CD14-positive monocyte (primary cell): ENCODE measurements around the gene DKK1. TPM values are rescaled to one million over a fixed set of nuclear protein-coding genes. Genes with fewer than 3 reads are reported as not detected.

Source experiments
- DNase-seq, 3 donors: peaks; one replicate each; pipeline ENCODE4 v3.0.0-alpha.2; 2011 to 2022
- H2AFZ ChIP-seq: 2 replicates; pipeline ENCODE4 v1.6.0; 2012; ENCODE audit warnings: mild to moderate bottlenecking, low read depth, low read length, inconsistent platforms; ENCODE audit not compliant: insufficient read depth, poor library complexity, severe bottlenecking
- H3K27ac ChIP-seq, 2 donors: 1 replicate in 1 of 2; 2 replicates in 1 of 2; pipeline ENCODE4 v1.5.1; 2012 to 2013; ENCODE audit warnings: low read length in 2 of 2, control low read depth in 1 of 2, inconsistent platforms in 1 of 2, low read depth in 1 of 2, mild to moderate bottlenecking in 1 of 2
- H3K27me3 ChIP-seq, 2 donors: one replicate each; pipeline versions ENCODE4 v1.6.0 to v1.6.1; 2011 to 2013; ENCODE audit warnings: low read length in 2 of 2; ENCODE audit not compliant: control insufficient read depth in 2 of 2, insufficient read depth in 2 of 2
- H3K36me3 ChIP-seq, 2 donors: replicated peaks in 1 of 2; 1 replicate in 1 of 2; 2 replicates in 1 of 2; pipeline versions ENCODE4 v1.5.1 to v1.6.1; 2012 to 2013; ENCODE audit warnings: low read length in 2 of 2, control low read depth in 1 of 2, inconsistent platforms in 1 of 2, mild to moderate bottlenecking in 1 of 2; ENCODE audit not compliant: insufficient read depth in 2 of 2, control insufficient read depth in 1 of 2
- H3K4me1 ChIP-seq, 2 donors: 1 replicate in 1 of 2; 2 replicates in 1 of 2; pipeline versions ENCODE4 v1.5.1 to v1.6.1; 2012 to 2013; ENCODE audit warnings: low read length in 2 of 2, control low read depth in 1 of 2, inconsistent platforms in 1 of 2, mild to moderate bottlenecking in 1 of 2, moderate library complexity in 1 of 2; ENCODE audit not compliant: insufficient read depth in 2 of 2, control insufficient read depth in 1 of 2
- H3K4me2 ChIP-seq: replicated peaks from 2 replicates; pipeline ENCODE3; 2012; ENCODE audit warnings: low read length, moderate library complexity, mild to moderate bottlenecking; ENCODE audit not compliant: poor library complexity, severe bottlenecking; ENCODE audit errors: extremely low read depth
- H3K4me3 ChIP-seq, 3 experiments: fragments of 200-600 bp in 1 of 3; sonication (generic) in 1 of 3; replicated peaks in 1 of 3; 1 replicate in 2 of 3; 2 replicates in 1 of 3; pipeline ENCODE4 v1.5.1; 2011 to 2013; ENCODE audit warnings: low read length in 3 of 3, mild to moderate bottlenecking in 3 of 3, control low read depth in 2 of 3, low read depth in 2 of 3, inconsistent platforms in 1 of 3, moderate library complexity in 1 of 3
- H3K79me2 ChIP-seq: 2 replicates; pipeline ENCODE4 v1.6.0; 2012; ENCODE audit warnings: mild to moderate bottlenecking, control low read depth, inconsistent platforms, low read length, moderate library complexity; ENCODE audit not compliant: insufficient read depth
- H3K9ac ChIP-seq: 2 replicates; pipeline ENCODE4 v1.6.0; 2017; ENCODE audit warnings: low read length, mild to moderate bottlenecking; ENCODE audit not compliant: insufficient read depth, poor library complexity, severe bottlenecking
- H3K9me3 ChIP-seq, 2 donors: replicated peaks in 1 of 2; 1 replicate in 1 of 2; 2 replicates in 1 of 2; pipeline versions ENCODE4 v1.5.1 to v1.6.1; 2012 to 2013; ENCODE audit warnings: low read length in 2 of 2, control low read depth in 1 of 2; ENCODE audit not compliant: control insufficient read depth in 1 of 2, insufficient read depth in 1 of 2
- H4K20me1 ChIP-seq: 2 replicates; pipeline ENCODE4 v1.6.0; 2012; ENCODE audit warnings: mild to moderate bottlenecking, low read length, control low read depth, moderate library complexity; ENCODE audit not compliant: insufficient read depth
- H3K27ac Mint-ChIP-seq, 7 donors: one replicate each; pipeline ENCODE4 v1.8.0; 2020; ENCODE audit warnings: mild to moderate bottlenecking in 7 of 7, mixed read lengths in 7 of 7, moderate library complexity in 6 of 7, inconsistent platforms in 2 of 7
- H3K27me3 Mint-ChIP-seq, 3 donors: one replicate each; pipeline ENCODE4 v1.8.0; 2021 to 2022; ENCODE audit warnings: low read depth in 3 of 3, mild to moderate bottlenecking in 3 of 3, mixed read lengths in 3 of 3, moderate library complexity in 3 of 3, inconsistent platforms in 1 of 3
- H3K36me3 Mint-ChIP-seq, 2 donors: one replicate each; pipeline ENCODE4 v1.8.0; 2020; ENCODE audit warnings: mixed read lengths in 2 of 2, inconsistent platforms in 1 of 2, mild to moderate bottlenecking in 1 of 2
- H3K4me1 Mint-ChIP-seq: one replicate; pipeline ENCODE4 v1.8.0; 2020; ENCODE audit warnings: mild to moderate bottlenecking, mixed read lengths
- H3K4me3 Mint-ChIP-seq, 2 donors: one replicate each; pipeline ENCODE4 v1.8.0; 2020; ENCODE audit warnings: mild to moderate bottlenecking in 2 of 2, mixed read lengths in 2 of 2, moderate library complexity in 1 of 2
- H3K9me3 Mint-ChIP-seq, 7 donors: one replicate each; pipeline ENCODE4 v1.8.0; 2020 to 2022; ENCODE audit warnings: mixed read lengths in 7 of 7, mild to moderate bottlenecking in 6 of 7, moderate library complexity in 6 of 7, inconsistent platforms in 2 of 7
- CTCF ChIP-seq: fragments of 200-600 bp; IDR thresholded peaks from one replicate; pipeline ENCODE4 v1.8.0; 2022; ENCODE audit warnings: antibody characterized with exemption, mild to moderate bottlenecking
- whole genome bisulfite sequencing: methylation state at CpG from one replicate; pipeline ENCODE4 v1.1.5; 2013; ENCODE audit warnings: missing lambda C conversion rate; ENCODE audit not compliant: insufficient coverage; 5-methylcytosine and 5-hydroxymethylcytosine counted together
- intact Hi-C, 2 donors: fragments of 100-400 bp; cut with micrococcal nuclease; formaldehyde crosslinking; loops; one replicate each; pipeline versions ENCODE4 v1.15.0 to v1.15.1; 2023
- polyA plus RNA-seq, 3 donors: library from polyadenylated mRNA; depleted of rRNA in 1 of 3; unstranded in 2 of 3; stranded (reverse) in 1 of 3; fragments of 300-500 nt in 2 of 3; fragments of >200 nt in 1 of 3; fragmentation: Illumina TruSeq in 2 of 3; gene quantifications; 1 replicate in 2 of 3; 2 replicates in 1 of 3; pipeline ENCODE4 v1.2.3, GENCODE V29; 2012 to 2021

Gene DKK1
- polyA plus RNA-seq, 3 donors: not detected

GRCh38 chr10:52318136-52318701, 4.1 kb downstream of the DKK1 start:
- Mint-ChIP-seq H3K9me3 (peaks cover 0 to 6% (median 2%) of the 10 kb centered on the region in 7 donors), H3K36me3 (peaks cover 2 to 6% of the 10 kb centered on the region in 2 donors), H3K27me3 (peaks cover 25 to 27% (median 27%) of the 10 kb centered on the region in 3 donors), H3K27ac (no peak overlapping the region), H3K4me1 (peaks cover 15% of the 10 kb centered on the region), H3K4me3 (no peak overlapping the region)
- no peak for DNase-seq
- TF ChIP-seq CTCF: no peak
- H3K4me2 ChIP-seq: no peak overlapping the region
- no peaks in the 10 kb centered on the region for H4K20me1 ChIP-seq
- no peak overlapping the region for H3K4me3 ChIP-seq
- intact Hi-C loops: no loop called here
- peaks cover 0 to 8% of the 10 kb centered on the region in 2 donors for H3K9me3 ChIP-seq
- no peak overlapping the region for H2AFZ ChIP-seq
- no peak overlapping the region for H3K9ac ChIP-seq
- no peaks in the 10 kb centered on the region for H3K36me3 ChIP-seq
- H3K4me1 ChIP-seq: peaks cover 0 to 10% of the 10 kb centered on the region in 2 donors
- H3K27ac ChIP-seq: no peak overlapping the region
- WGBS: 68% methylated on average over 3 of the region's 5 CpGs
- H3K79me2 ChIP-seq: no peaks in the 10 kb centered on the region
- peaks cover 25 to 31% of the 10 kb centered on the region in 2 donors for H3K27me3 ChIP-seq

GRCh38 chr10:52318822-52319464, 4.9 kb downstream of the DKK1 start:
- no peak overlapping the region for H3K4me2 ChIP-seq
- DNase-seq: no peak

More at GRCh38 chr10:52318822-52319464, 4.9 kb downstream of the DKK1 start:
- Histone ChIP-seq H3K4me3 (no peak overlapping the region), H3K36me3 (no peaks in the 10 kb centered on the region), H3K4me1 (peaks cover 0 to 3% of the 10 kb centered on the region in 2 donors), H3K27ac (no peak overlapping the region), H3K79me2 (no peaks in the 10 kb centered on the region), H4K20me1 (no peaks in the 10 kb centered on the region), H3K9me3 (peaks cover 0 to 7% of the 10 kb centered on the region in 2 donors), H2AFZ (no peak overlapping the region), H3K9ac (no peak overlapping the region), H3K27me3 (peaks cover 18 to 23% of the 10 kb centered on the region in 2 donors)
- H3K4me3 Mint-ChIP-seq: no peak overlapping the region
- peaks cover 0 to 6% (median 2%) of the 10 kb centered on the region in 7 donors for H3K9me3 Mint-ChIP-seq
- H3K27me3 Mint-ChIP-seq: peaks cover 18 to 20% (median 19%) of the 10 kb centered on the region in 3 donors
- TF ChIP-seq CTCF: no peak
- WGBS: no CpG with 5 or more reads among the region's 7 CpGs
- H3K36me3 Mint-ChIP-seq: peaks cover 2 to 6% of the 10 kb centered on the region in 2 donors
- intact Hi-C loops: no loop called here
- peaks cover 9% of the 10 kb centered on the region for H3K4me1 Mint-ChIP-seq
- no peak overlapping the region for H3K27ac Mint-ChIP-seq
